ENCODE measurements around the gene MAN1C1.

- TF ChIP-seq YY1 (IDR thresholded peaks at IDR 0.05; ENCODE audit: low read depth) = no peak
- no peak for TF ChIP-seq RAD21 (IDR thresholded peaks at IDR 0.05; ENCODE audit: low read depth)
- TF ChIP-seq MAX (IDR thresholded peaks at IDR 0.05) = no peak
- no peak for TF ChIP-seq NFIC (IDR thresholded peaks at IDR 0.05)
- TF ChIP-seq TAF1 (IDR thresholded peaks at IDR 0.05; ENCODE audit: low read depth) = no peak
- no peak for TF ChIP-seq EP300 (IDR thresholded peaks at IDR 0.05; ENCODE audit: borderline replicate concordance)
- TF ChIP-seq CREB1 (IDR thresholded peaks at IDR 0.05; ENCODE audit: low read depth) = no peak
- TF ChIP-seq FOXM1 (IDR thresholded peaks at IDR 0.05; ENCODE audit: borderline replicate concordance, low read depth) = no peak
Observed at GRCh38 chr1:25727635-25728286, 111.2 kb downstream of the MAN1C1 start.
